ENCODE data around the gene KIAA1217.

The KIAA1217 gene

GRCh38 chr10:24561453-24561852, 352.5 kb downstream of the KIAA1217 start:
- H3K27ac ChIP-seq, result no peak overlapping the region
- TF ChIP-seq ZFX (IDR thresholded peaks at IDR 0.05), result no peak

GRCh38 chr10:24568042-24568441, 359.1 kb downstream of the KIAA1217 start:
- TF ChIP-seq CTCF (conservative IDR thresholded peaks at IDR 0.05), result no peak
- TF ChIP-seq ZFX (IDR thresholded peaks at IDR 0.05), result no peak
- H3K27ac ChIP-seq, result no peak overlapping the region

GRCh38 chr10:24569330-24569796, 360.4 kb downstream of the KIAA1217 start:
- TF ChIP-seq CTCF (conservative IDR thresholded peaks at IDR 0.05) (no peak), ZFX (IDR thresholded peaks at IDR 0.05) (no peak)
- H3K27ac ChIP-seq, result no peak overlapping the region

GRCh38 chr10:24569828-24570657, 361.1 kb downstream of the KIAA1217 start:
- TF ChIP-seq CTCF (conservative IDR thresholded peaks at IDR 0.05) (no peak), ZFX (IDR thresholded peaks at IDR 0.05) (no peak)
- no peak overlapping the region for H3K27ac ChIP-seq

GRCh38 chr10:24570658-24571426, 361.9 kb downstream of the KIAA1217 start:
- TF ChIP-seq ZFX (IDR thresholded peaks at IDR 0.05) (no peak), CTCF (conservative IDR thresholded peaks at IDR 0.05) (no peak)
- no peak overlapping the region for H3K27ac ChIP-seq

GRCh38 chr10:24571870-24572450, 363.0 kb downstream of the KIAA1217 start:
- H3K27ac ChIP-seq, result no peak overlapping the region
- TF ChIP-seq CTCF (conservative IDR thresholded peaks at IDR 0.05), result no peak
- no peak for TF ChIP-seq ZFX (IDR thresholded peaks at IDR 0.05)

GRCh38 chr10:24574161-24574560, 365.2 kb downstream of the KIAA1217 start:
- no peak for TF ChIP-seq CTCF (conservative IDR thresholded peaks at IDR 0.05)
- no peak for TF ChIP-seq ZFX (IDR thresholded peaks at IDR 0.05)
- no peak overlapping the region for H3K27ac ChIP-seq
